ENCODE measurements around the gene RTN4R. TPM values are rescaled to one million over a fixed set of nuclear protein-coding genes. Genes with fewer than 3 reads are reported as not detected.
"Not testable (repeated sequence)": the region's sequence is repeated elsewhere in the genome, so short reads cannot be mapped to it uniquely, and the experiment has no call there.

Gene RTN4R
- polyA plus RNA-seq, 1 of the 3 experiments (the other 2 are of a cell fraction), result 0.23 TPM

DNA sequence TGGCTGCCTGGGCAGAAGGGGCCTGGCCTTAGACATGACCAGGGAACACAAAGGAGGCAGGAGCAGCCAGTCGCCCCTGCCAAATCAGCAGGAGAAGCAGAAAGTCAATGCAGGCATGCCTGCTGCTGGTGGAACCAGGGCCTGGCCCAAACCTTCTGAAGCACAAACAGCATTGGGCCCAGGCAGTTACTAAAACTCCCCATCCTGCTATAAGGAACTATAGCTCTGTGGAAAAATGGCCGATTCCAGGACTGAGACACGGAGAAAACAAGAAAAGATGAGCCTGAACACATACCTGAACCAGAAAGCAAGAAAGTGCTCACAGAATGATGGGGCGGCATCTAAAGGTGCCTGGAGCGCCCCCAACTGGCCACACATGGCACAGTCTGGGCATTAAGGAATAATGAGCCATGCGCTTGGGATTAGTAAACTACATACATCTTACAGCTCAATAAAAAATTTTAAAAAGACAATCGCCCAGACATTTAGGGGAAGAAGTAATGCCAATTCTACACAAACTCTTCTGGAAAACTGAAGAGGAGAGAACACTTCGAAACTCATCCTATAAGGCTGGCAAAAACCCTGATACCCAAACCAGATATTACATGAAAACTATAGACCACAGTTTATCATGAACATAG, 49.4 kb upstream of the RTN4R start:
- H4K20me1 ChIP-seq (ENCODE audit: insufficient read depth); H2AFZ ChIP-seq (ENCODE audit: low read depth); H3K36me3 ChIP-seq (replicated peaks in 1 of 2; ENCODE audit: control insufficient read depth in 1 of 2, insufficient read depth in 2 of 2, low read length in 1 of 2); DNase-seq; H3K9me3 ChIP-seq; H3K27me3 ChIP-seq (ENCODE audit: insufficient read depth); H3K9me2 ChIP-seq; H3F3A ChIP-seq (replicated peaks; ENCODE audit: insufficient read depth); POLR2A ChIA-PET; H3K9ac ChIP-seq: not testable (repeated sequence)
- H3K27ac ChIP-seq (ENCODE audit: low read depth in 2 of 2, low read length in 1 of 2), result peak overlapping the region in 1 of 2 experiments; percentile 17; a peak in 1 of 4 replicates
- H3K79me2 ChIP-seq (ENCODE audit: insufficient read depth), result peaks cover 38% of the 10 kb centered on the region
- WGBS (ENCODE audit: low lambda C conversion rate), result 38% methylated on average over 7 of the region's 8 CpGs
- peak; percentile 27; the same call in 1 of the 2 replicates for TF ChIP-seq RAD21 (IDR thresholded peaks at IDR 0.05; ENCODE audit: low read length)
- TF ChIP-seq, protein P1, sequence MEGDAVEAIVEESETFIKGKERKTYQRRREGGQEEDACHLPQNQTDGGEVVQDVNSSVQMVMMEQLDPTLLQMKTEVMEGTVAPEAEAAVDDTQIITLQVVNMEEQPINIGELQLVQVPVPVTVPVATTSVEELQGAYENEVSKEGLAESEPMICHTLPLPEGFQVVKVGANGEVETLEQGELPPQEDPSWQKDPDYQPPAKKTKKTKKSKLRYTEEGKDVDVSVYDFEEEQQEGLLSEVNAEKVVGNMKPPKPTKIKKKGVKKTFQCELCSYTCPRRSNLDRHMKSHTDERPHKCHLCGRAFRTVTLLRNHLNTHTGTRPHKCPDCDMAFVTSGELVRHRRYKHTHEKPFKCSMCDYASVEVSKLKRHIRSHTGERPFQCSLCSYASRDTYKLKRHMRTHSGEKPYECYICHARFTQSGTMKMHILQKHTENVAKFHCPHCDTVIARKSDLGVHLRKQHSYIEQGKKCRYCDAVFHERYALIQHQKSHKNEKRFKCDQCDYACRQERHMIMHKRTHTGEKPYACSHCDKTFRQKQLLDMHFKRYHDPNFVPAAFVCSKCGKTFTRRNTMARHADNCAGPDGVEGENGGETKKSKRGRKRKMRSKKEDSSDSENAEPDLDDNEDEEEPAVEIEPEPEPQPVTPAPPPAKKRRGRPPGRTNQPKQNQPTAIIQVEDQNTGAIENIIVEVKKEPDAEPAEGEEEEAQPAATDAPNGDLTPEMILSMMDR (IDR thresholded peaks at IDR 0.05), result peak; percentile 87
- peak overlapping the region; percentile 96 for H3K4me2 ChIP-seq
- CTCF ChIA-PET, result interaction anchor here (0.7 to 2.3 kb wide), 8 partner anchors 10 to 188 kb away, joined by 3 to 10 read pairs (median 4); no protein-coding TSS in a partner anchor
- peaks cover 15 to 22% of the 10 kb centered on the region in 2 experiments; a peak in 3 of 4 replicates for H3K4me1 ChIP-seq (ENCODE audit: control insufficient read depth in 1 of 2, insufficient read depth in 2 of 2, low read depth in 1 of 2, low read length in 1 of 2)
- peak overlapping the region in 1 of 2 experiments; percentile 21; a peak in 1 of 4 replicates for H3K4me3 ChIP-seq (ENCODE audit: low read depth in 2 of 2, low read length in 1 of 2)

DNA sequence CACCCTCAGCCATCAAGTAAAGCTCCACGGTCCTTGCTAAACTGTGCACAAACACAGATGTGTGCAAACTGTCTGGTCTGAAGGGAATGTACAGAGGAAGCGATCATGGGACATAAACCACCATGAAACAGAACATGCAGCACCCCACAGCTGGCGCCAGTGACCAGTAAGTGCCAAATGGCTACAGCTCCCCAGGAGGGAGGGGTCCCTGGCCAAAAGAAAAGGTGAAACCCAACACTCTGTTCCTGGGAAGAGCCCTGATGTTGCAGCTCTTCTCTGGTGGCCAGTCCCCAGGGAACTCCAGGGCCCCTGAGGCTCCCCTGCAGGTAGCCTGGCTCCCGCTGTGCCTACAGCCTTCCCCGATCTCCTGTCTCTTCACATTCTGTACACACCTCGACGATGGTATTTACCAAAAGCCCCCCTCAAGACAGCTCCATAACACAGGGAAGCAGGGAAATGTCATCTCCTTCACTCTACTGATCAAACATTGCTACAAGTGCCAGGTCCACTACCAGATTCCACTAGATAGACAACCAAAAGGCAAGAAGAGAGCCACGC, 48.8 kb upstream of the RTN4R start:
- TF ChIP-seq FOSL2 (IDR thresholded peaks at IDR 0.05; ENCODE audit: borderline replicate concordance, low read depth) (no peak), MXI1 (IDR thresholded peaks at IDR 0.05; ENCODE audit: low read depth, low read length) (no peak), RFX5 (IDR thresholded peaks at IDR 0.05; ENCODE audit: low read length) (no peak), SMC3 (IDR thresholded peaks at IDR 0.05; ENCODE audit: low read depth, low read length) (no peak), NFIC (IDR thresholded peaks at IDR 0.05; ENCODE audit: borderline replicate concordance) (no peak), NRF1 (IDR thresholded peaks at IDR 0.05; ENCODE audit: low read depth, low read length) (no peak), ELF1 (IDR thresholded peaks at IDR 0.05) (no peak), RXRA (IDR thresholded peaks at IDR 0.05; ENCODE audit: borderline replicate concordance, low read depth) (no peak), SIN3A (IDR thresholded peaks at IDR 0.05; ENCODE audit: borderline replicate concordance, low read depth, low read length) (no peak), POLR2AphosphoS5 (IDR thresholded peaks at IDR 0.05; ENCODE audit: low read depth, low read length) (no peak)
- TF ChIP-seq, protein P2, sequence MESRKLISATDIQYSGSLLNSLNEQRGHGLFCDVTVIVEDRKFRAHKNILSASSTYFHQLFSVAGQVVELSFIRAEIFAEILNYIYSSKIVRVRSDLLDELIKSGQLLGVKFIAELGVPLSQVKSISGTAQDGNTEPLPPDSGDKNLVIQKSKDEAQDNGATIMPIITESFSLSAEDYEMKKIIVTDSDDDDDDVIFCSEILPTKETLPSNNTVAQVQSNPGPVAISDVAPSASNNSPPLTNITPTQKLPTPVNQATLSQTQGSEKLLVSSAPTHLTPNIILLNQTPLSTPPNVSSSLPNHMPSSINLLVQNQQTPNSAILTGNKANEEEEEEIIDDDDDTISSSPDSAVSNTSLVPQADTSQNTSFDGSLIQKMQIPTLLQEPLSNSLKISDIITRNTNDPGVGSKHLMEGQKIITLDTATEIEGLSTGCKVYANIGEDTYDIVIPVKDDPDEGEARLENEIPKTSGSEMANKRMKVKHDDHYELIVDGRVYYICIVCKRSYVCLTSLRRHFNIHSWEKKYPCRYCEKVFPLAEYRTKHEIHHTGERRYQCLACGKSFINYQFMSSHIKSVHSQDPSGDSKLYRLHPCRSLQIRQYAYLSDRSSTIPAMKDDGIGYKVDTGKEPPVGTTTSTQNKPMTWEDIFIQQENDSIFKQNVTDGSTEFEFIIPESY (IDR thresholded peaks at IDR 0.05; ENCODE audit: borderline replicate concordance, low read depth), result no peak
- TF ChIP-seq, protein P3, sequence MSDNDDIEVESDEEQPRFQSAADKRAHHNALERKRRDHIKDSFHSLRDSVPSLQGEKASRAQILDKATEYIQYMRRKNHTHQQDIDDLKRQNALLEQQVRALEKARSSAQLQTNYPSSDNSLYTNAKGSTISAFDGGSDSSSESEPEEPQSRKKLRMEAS (IDR thresholded peaks at IDR 0.05; ENCODE audit: low read depth), result no peak
- TF ChIP-seq, protein P1 (IDR thresholded peaks at IDR 0.05), result no peak
- TF ChIP-seq, protein P4, sequence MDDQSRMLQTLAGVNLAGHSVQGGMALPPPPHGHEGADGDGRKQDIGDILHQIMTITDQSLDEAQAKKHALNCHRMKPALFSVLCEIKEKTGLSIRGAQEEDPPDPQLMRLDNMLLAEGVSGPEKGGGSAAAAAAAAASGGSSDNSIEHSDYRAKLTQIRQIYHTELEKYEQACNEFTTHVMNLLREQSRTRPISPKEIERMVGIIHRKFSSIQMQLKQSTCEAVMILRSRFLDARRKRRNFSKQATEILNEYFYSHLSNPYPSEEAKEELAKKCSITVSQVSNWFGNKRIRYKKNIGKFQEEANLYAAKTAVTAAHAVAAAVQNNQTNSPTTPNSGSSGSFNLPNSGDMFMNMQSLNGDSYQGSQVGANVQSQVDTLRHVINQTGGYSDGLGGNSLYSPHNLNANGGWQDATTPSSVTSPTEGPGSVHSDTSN (IDR thresholded peaks at IDR 0.05), result no peak
- POLR2A ChIA-PET, result no interaction called here
- Histone ChIP-seq H3K9me3 (no peaks in the 10 kb centered on the region), H3K36me3 (replicated peaks in 1 of 2; ENCODE audit: control insufficient read depth in 1 of 2, insufficient read depth in 2 of 2, low read length in 1 of 2) (no peaks in the 10 kb centered on the region), H3K4me2 (peak overlapping the region; percentile 36; the same call in 1 of the 2 replicates), H3K9ac (no peak overlapping the region), H3K79me2 (ENCODE audit: insufficient read depth) (peaks cover 38% of the 10 kb centered on the region), H3K27me3 (ENCODE audit: insufficient read depth) (no peaks in the 10 kb centered on the region), H3F3A (replicated peaks; ENCODE audit: insufficient read depth) (peaks cover 4% of the 10 kb centered on the region), H3K27ac (ENCODE audit: low read depth in 2 of 2, low read length in 1 of 2) (no peak overlapping the region), H3K9me2 (no peaks in the 10 kb centered on the region), H2AFZ (ENCODE audit: low read depth) (no peak overlapping the region), H3K4me1 (ENCODE audit: control insufficient read depth in 1 of 2, insufficient read depth in 2 of 2, low read depth in 1 of 2, low read length in 1 of 2) (peaks cover 15 to 22% of the 10 kb centered on the region in 2 experiments; a peak in 3 of 4 replicates), H3K4me3 (ENCODE audit: low read depth in 2 of 2, low read length in 1 of 2) (no peak overlapping the region), H4K20me1 (ENCODE audit: insufficient read depth) (peaks cover 6% of the 10 kb centered on the region; the same call in 1 of the 2 replicates)
- CTCF ChIA-PET, result interaction anchor here (0.8 to 2.3 kb wide), 9 partner anchors 10 to 187 kb away, joined by 3 to 10 read pairs (median 4); no protein-coding TSS in a partner anchor
- 98% methylated on average over 7 of the region's 8 CpGs for WGBS (ENCODE audit: low lambda C conversion rate)
- no peak for DNase-seq
